Measurements from ENCODE around the gene DLEC1. TPM values are rescaled to one million over a fixed set of nuclear protein-coding genes. Genes with fewer than 3 reads are reported as not detected.
"Not testable (repeated sequence)": the region's sequence is repeated elsewhere in the genome, so short reads cannot be mapped to it uniquely, and the experiment has no call there.

Gene DLEC1
- total RNA-seq, 1 experiment from 2014 or later: not detected

DNA sequence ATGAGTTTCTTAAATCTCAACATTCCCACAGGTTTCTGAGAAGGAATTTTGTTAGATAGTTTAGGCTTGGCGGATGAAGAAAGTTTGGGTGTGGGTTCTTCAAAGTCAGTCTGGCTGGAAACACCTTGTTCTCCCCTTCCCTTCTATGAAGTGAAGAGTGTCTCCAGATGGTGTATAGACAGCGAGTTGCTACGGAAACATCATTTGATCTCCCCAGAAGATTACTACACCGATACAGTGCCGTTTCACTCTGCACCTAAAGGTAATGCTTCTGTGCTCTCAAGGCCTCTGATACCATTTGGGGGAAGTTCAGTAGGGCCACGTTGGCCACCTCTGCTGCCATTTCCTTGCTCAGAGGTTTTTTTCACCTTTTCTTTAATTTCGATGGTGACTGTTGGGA is 20.6 kb downstream of the DLEC1 start:
- Histone ChIP-seq H3K4me1 (ENCODE audit: control insufficient read depth, insufficient read depth, low read length) (no peaks in the 10 kb centered on the region), H3K36me3 (ENCODE audit: control insufficient read depth, insufficient read depth, low read length) (no peaks in the 10 kb centered on the region), H3K27ac (ENCODE audit: low read length) (no peak overlapping the region), H3K4me3 (ENCODE audit: low read depth in 2 of 2, low read length in 2 of 2) (no peak overlapping the region), H3K27me3 (ENCODE audit: control insufficient read depth, insufficient read depth, low read length) (no peaks in the 10 kb centered on the region), H3K9me3 (ENCODE audit: control insufficient read depth, insufficient read depth, low read depth, low read length) (no peaks in the 10 kb centered on the region)
- DNase-seq (ENCODE audit: low read depth, low spot score) (no peak), ATAC-seq (no peak)
- intact Hi-C loops (cut with micrococcal nuclease; ENCODE audit: unreplicated experiment) (no loop called here), in situ Hi-C loops (cut with HindIII; ENCODE audit: low pct_unique_long_range_greater_than_20kb, low sequenced_read_pairs) (no loop called here)
- POLR2A ChIA-PET: no interaction called here
- BruUV-seq (replicated peaks): no TSS peak
- TF ChIP-seq SIN3A (IDR thresholded peaks at IDR 0.05; ENCODE audit: borderline replicate concordance, insufficient read depth, low read depth, low read length): no peak
- TF ChIP-seq TCF7L2 (IDR thresholded peaks at IDR 0.05; ENCODE audit: low read depth, low read length): no peak
- TF ChIP-seq POLR2AphosphoS5 (IDR thresholded peaks at IDR 0.05; ENCODE audit: low read depth, low read length): no peak
- CTCF ChIA-PET: interaction anchor here (1.4 kb wide), 1 partner anchor 56 kb away, joined by 4 read pairs; no protein-coding TSS in a partner anchor

DNA sequence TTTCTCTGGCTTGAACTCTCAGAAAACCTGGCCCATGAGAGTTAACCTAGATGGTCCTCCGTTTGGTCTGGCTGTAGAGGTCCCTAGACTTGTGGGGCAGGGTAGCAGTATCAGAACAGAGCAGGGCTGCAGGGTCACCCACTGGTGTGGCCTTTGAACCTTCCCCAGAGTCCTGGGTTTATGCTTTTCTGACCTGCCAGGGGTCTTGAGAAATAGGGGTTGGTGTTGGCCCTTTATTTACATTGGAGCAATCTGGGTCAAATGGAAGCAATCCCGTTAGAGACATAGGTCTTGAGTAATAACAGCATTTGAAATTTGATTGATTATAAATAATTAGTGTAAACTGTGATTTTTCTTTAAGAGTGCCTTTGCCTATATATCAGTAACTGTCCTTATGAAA is 23.8 kb downstream of the DLEC1 start:
- TF ChIP-seq SIN3A (IDR thresholded peaks at IDR 0.05; ENCODE audit: borderline replicate concordance, insufficient read depth, low read depth, low read length) (no peak), POLR2AphosphoS5 (IDR thresholded peaks at IDR 0.05; ENCODE audit: low read depth, low read length) (no peak), TCF7L2 (IDR thresholded peaks at IDR 0.05; ENCODE audit: low read depth, low read length) (no peak)
- TF ChIP-seq, protein P1, sequence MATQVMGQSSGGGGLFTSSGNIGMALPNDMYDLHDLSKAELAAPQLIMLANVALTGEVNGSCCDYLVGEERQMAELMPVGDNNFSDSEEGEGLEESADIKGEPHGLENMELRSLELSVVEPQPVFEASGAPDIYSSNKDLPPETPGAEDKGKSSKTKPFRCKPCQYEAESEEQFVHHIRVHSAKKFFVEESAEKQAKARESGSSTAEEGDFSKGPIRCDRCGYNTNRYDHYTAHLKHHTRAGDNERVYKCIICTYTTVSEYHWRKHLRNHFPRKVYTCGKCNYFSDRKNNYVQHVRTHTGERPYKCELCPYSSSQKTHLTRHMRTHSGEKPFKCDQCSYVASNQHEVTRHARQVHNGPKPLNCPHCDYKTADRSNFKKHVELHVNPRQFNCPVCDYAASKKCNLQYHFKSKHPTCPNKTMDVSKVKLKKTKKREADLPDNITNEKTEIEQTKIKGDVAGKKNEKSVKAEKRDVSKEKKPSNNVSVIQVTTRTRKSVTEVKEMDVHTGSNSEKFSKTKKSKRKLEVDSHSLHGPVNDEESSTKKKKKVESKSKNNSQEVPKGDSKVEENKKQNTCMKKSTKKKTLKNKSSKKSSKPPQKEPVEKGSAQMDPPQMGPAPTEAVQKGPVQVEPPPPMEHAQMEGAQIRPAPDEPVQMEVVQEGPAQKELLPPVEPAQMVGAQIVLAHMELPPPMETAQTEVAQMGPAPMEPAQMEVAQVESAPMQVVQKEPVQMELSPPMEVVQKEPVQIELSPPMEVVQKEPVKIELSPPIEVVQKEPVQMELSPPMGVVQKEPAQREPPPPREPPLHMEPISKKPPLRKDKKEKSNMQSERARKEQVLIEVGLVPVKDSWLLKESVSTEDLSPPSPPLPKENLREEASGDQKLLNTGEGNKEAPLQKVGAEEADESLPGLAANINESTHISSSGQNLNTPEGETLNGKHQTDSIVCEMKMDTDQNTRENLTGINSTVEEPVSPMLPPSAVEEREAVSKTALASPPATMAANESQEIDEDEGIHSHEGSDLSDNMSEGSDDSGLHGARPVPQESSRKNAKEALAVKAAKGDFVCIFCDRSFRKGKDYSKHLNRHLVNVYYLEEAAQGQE (IDR thresholded peaks at IDR 0.05; ENCODE audit: insufficient read depth in 1 of 2, low read depth in 2 of 2, low read length in 1 of 2): no peak
- TF ChIP-seq, protein P2, sequence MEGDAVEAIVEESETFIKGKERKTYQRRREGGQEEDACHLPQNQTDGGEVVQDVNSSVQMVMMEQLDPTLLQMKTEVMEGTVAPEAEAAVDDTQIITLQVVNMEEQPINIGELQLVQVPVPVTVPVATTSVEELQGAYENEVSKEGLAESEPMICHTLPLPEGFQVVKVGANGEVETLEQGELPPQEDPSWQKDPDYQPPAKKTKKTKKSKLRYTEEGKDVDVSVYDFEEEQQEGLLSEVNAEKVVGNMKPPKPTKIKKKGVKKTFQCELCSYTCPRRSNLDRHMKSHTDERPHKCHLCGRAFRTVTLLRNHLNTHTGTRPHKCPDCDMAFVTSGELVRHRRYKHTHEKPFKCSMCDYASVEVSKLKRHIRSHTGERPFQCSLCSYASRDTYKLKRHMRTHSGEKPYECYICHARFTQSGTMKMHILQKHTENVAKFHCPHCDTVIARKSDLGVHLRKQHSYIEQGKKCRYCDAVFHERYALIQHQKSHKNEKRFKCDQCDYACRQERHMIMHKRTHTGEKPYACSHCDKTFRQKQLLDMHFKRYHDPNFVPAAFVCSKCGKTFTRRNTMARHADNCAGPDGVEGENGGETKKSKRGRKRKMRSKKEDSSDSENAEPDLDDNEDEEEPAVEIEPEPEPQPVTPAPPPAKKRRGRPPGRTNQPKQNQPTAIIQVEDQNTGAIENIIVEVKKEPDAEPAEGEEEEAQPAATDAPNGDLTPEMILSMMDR (IDR thresholded peaks at IDR 0.05): no peak
- ATAC-seq: no peak
- intact Hi-C loops (cut with micrococcal nuclease; ENCODE audit: unreplicated experiment): no loop called here
- no peaks in the 10 kb centered on the region for H3K9me3 ChIP-seq (ENCODE audit: control insufficient read depth, insufficient read depth, low read depth, low read length)
- DNase-seq (ENCODE audit: low read depth, low spot score): no peak
- no peak overlapping the region for H3K4me3 ChIP-seq (ENCODE audit: low read depth in 2 of 2, low read length in 2 of 2)
- H3K4me1 ChIP-seq (ENCODE audit: control insufficient read depth, insufficient read depth, low read length): no peaks in the 10 kb centered on the region
- no TSS peak for BruUV-seq (replicated peaks)
- POLR2A ChIA-PET: no interaction called here
- no peak overlapping the region for H3K27ac ChIP-seq (ENCODE audit: low read length)
- CTCF ChIA-PET: interaction anchor here (0.6 kb wide), 1 partner anchor 54 kb away, joined by 3 read pairs; no protein-coding TSS in a partner anchor
- H3K27me3 ChIP-seq (ENCODE audit: control insufficient read depth, insufficient read depth, low read length): peaks cover 2% of the 10 kb centered on the region; the same call in 1 of the 2 replicates
- no peaks in the 10 kb centered on the region for H3K36me3 ChIP-seq (ENCODE audit: control insufficient read depth, insufficient read depth, low read length)
- in situ Hi-C loops (cut with HindIII; ENCODE audit: low pct_unique_long_range_greater_than_20kb, low sequenced_read_pairs): no loop called here

DNA sequence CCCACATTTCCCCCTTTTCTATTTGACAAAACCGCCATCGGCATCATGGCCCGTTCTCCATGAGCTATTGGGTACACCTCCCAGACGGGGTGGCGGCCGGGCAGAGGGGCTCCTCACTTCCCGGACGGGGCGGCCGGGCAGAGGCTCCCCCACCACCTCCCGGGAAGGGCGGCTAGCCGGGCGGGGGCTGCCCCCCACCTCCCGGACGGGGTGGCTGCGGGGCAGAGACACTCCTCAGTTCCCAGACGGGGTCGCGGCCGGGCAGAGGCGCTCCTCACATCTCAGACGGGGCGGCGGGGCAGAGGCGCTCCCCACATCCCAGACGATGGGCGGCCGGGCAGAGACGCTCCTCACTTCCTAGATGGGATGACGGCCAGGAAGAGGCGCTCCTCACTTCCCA is 25.4 kb downstream of the DLEC1 start:
- POLR2A ChIA-PET; in situ Hi-C loops (cut with HindIII; ENCODE audit: low pct_unique_long_range_greater_than_20kb, low sequenced_read_pairs); BruUV-seq (replicated peaks); intact Hi-C loops (cut with micrococcal nuclease; ENCODE audit: unreplicated experiment); H3K27ac ChIP-seq (ENCODE audit: low read length); H3K9me3 ChIP-seq (ENCODE audit: control insufficient read depth, insufficient read depth, low read depth, low read length); H3K4me3 ChIP-seq (ENCODE audit: low read depth in 2 of 2, low read length in 2 of 2); CTCF ChIA-PET; H3K4me1 ChIP-seq (ENCODE audit: control insufficient read depth, insufficient read depth, low read length); ATAC-seq; H3K27me3 ChIP-seq (ENCODE audit: control insufficient read depth, insufficient read depth, low read length); H3K36me3 ChIP-seq (ENCODE audit: control insufficient read depth, insufficient read depth, low read length); DNase-seq (ENCODE audit: low read depth, low spot score): not testable (repeated sequence)
